Gastroesophageal sphincter (tissue), 4 donors: Measurements from ENCODE around the gene PRG2. TPM values are rescaled to one million over a fixed set of nuclear protein-coding genes. Genes with fewer than 3 reads are reported as not detected.

Experiments
- ATAC-seq: fragments of 150-250 bp; one replicate; pipeline ENCODE4 v1.9.1; 2016; ENCODE audit warnings: mild to moderate bottlenecking, moderate library complexity
- H3K27ac ChIP-seq, 4 donors: fragments of 200-600 bp; sonication (generic) in 3 of 4; 1 replicate in 3 of 4; 2 replicates in 1 of 4; pipeline ENCODE4 v1.5.1; 2016 to 2019
- H3K27me3 ChIP-seq: fragments of 200-600 bp; sonication (generic); one replicate; pipeline ENCODE4 v1.5.1; 2019
- H3K36me3 ChIP-seq, 2 donors: fragments of 200-600 bp; sonication (generic); one replicate each; pipeline ENCODE4 v1.5.1; 2019; ENCODE audit warnings: control low read depth in 1 of 2
- H3K4me1 ChIP-seq, 3 donors: fragments of 200-600 bp; sonication (generic); 1 replicate in 2 of 3; 2 replicates in 1 of 3; pipeline ENCODE4 v1.5.1; 2016 to 2019; ENCODE audit warnings: control low read depth in 2 of 3
- H3K4me3 ChIP-seq, 2 donors: fragments of 200-600 bp; sonication (generic); one replicate each; pipeline ENCODE4 v1.5.1; 2019; ENCODE audit warnings: mild to moderate bottlenecking in 1 of 2, moderate library complexity in 1 of 2
- H3K9me3 ChIP-seq, 3 donors: fragments of 200-600 bp; sonication (generic); one replicate each; pipeline ENCODE4 v1.5.1; 2017 to 2019; ENCODE audit warnings: control low read depth in 2 of 3
- EP300 ChIP-seq: sonication (generic); formaldehyde crosslinking; IDR thresholded peaks from one replicate; pipeline ENCODE4 v1.6.1; 2017; ENCODE audit warnings: antibody characterized with exemption, mild to moderate bottlenecking
- POLR2A ChIP-seq, 2 donors: fragments of 450-650 bp; IDR thresholded peaks; one replicate each; pipeline ENCODE4 v1.6.1; 2017; ENCODE audit warnings: antibody characterized with exemption in 2 of 2, mild to moderate bottlenecking in 2 of 2, moderate library complexity in 1 of 2
- POLR2AphosphoS5 ChIP-seq: sonication (generic); formaldehyde crosslinking; IDR thresholded peaks from one replicate; pipeline ENCODE4 v1.6.1; 2017; ENCODE audit warnings: antibody characterized with exemption
- WGBS, 2 donors: methylation state at CpG; one replicate each; pipeline ENCODE4 v1.1.5; 2018; ENCODE audit warnings: low coverage in 1 of 2; 5-methylcytosine and 5-hydroxymethylcytosine counted together
- total RNA-seq, 4 donors: library from RNA; depleted of rRNA; stranded (reverse); fragments of >200 nt; gene quantifications; one replicate each; pipeline ENCODE4 v1.1.0, GENCODE V29; 2016
- TF ChIP-seq, protein P1 (sequence below), 4 experiments: fragments of 200-600 bp in 2 of 4; fragments of 450-650 bp in 2 of 4; sonication (generic) in 1 of 4; IDR thresholded peaks; one replicate each; pipeline ENCODE4 v1.5.1; 2017 to 2019; ENCODE audit warnings: antibody characterized with exemption in 4 of 4, mild to moderate bottlenecking in 2 of 4, moderate library complexity in 2 of 4

PRG2 gene
- total RNA-seq, 4 donors from 2014 or later: not detected

DNA sequence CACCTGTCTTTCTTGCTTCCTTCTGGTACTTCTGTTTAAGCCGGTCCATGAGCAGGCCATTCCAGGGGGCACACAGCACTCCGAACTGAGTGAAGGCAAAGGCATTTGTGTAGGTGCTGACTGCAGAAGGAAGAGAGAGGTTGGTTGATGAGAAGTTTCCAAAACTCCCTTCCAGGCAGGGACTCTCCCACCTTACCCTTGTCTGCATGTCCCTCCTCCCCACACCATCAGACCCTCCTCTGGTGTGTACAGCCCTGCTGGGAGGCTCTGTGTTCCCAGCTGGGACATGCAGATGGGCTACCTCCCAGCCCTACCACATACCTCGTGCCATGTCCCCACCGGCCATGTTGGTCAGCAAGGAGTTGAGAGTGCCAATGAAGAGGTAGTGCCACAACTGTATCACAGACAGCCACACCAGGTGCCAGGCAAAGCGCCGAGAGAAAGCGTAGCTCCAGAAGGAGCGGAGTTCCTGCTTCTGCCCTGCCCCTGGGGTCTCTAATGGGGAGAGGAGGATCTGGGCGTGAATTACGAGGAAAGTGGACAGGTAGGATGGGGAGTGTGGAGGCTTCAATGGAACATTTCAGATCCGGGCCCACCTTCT, 24.3 kb upstream of the PRG2 start:
- Histone ChIP-seq H3K27ac (no peak overlapping the region), H3K27me3 (no peaks in the 10 kb centered on the region), H3K36me3 (peaks cover 0 to 100% of the 10 kb centered on the region in 2 donors), H3K4me3 (no peak overlapping the region), H3K4me1 (peaks cover 0 to 20% (median 9%) of the 10 kb centered on the region in 3 donors), H3K9me3 (no peaks in the 10 kb centered on the region)
- ATAC-seq: no peak
- TF ChIP-seq POLR2AphosphoS5: no peak
- TF ChIP-seq, protein P1, sequence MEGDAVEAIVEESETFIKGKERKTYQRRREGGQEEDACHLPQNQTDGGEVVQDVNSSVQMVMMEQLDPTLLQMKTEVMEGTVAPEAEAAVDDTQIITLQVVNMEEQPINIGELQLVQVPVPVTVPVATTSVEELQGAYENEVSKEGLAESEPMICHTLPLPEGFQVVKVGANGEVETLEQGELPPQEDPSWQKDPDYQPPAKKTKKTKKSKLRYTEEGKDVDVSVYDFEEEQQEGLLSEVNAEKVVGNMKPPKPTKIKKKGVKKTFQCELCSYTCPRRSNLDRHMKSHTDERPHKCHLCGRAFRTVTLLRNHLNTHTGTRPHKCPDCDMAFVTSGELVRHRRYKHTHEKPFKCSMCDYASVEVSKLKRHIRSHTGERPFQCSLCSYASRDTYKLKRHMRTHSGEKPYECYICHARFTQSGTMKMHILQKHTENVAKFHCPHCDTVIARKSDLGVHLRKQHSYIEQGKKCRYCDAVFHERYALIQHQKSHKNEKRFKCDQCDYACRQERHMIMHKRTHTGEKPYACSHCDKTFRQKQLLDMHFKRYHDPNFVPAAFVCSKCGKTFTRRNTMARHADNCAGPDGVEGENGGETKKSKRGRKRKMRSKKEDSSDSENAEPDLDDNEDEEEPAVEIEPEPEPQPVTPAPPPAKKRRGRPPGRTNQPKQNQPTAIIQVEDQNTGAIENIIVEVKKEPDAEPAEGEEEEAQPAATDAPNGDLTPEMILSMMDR (IDR thresholded peaks at IDR 0.05): no peak
- no peak for TF ChIP-seq POLR2A (IDR thresholded peaks at IDR 0.05)
- TF ChIP-seq EP300: no peak
- WGBS, 2 donors: 94 to 100% methylated on average over 1 to 5 of the region's 11 CpGs

DNA sequence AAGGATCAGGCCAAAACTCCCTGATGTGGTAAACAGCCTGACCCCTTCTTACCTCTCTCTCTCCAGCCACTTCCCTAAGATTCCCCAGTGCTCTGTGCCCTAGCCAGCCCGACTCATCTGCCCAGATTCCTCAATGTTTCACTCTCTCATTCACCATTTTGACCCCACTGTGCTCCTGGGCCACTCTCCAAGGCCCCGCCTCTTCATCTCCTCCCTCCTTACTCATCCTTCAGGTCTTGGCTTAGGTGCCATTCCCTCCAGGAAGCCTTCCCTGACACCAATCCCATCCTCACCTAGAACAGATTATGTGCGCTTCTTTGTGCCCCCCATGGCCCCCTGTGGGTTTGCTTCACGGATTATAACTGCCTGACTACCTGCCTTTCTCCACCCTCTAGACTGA, 23.2 kb upstream of the PRG2 start:
- Histone ChIP-seq H3K27me3 (no peaks in the 10 kb centered on the region), H3K27ac (no peak overlapping the region), H3K4me1 (peaks cover 0 to 20% (median 9%) of the 10 kb centered on the region in 3 donors), H3K36me3 (peaks cover 0 to 100% of the 10 kb centered on the region in 2 donors), H3K9me3 (no peaks in the 10 kb centered on the region), H3K4me3 (no peak overlapping the region)
- ATAC-seq: no peak
- 88 to 97% methylated on average over 1 to 4 of the region's 4 CpGs for WGBS, 2 donors
- TF ChIP-seq, protein P1 (IDR thresholded peaks at IDR 0.05): no peak
- TF ChIP-seq EP300 (no peak), POLR2A (IDR thresholded peaks at IDR 0.05) (no peak), POLR2AphosphoS5 (no peak)

DNA sequence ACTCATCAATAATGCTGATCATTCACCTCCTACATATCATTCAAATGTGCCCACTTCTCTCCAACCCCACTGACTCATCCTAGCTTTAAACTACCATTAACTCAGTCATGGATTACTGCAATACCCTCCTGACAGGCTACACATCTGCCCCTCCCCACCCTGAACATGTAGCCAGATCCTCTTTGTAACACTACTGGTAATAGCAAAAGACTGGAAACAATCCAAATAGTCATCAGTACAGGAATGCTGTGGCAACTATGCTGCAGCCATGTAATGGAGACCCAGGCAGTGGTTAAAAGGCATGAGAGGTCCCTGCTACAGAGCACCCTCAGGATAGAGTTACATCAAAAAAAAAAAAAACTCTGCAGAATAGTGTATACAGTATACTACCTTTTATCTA, 19.8 kb upstream of the PRG2 start:
- Histone ChIP-seq H3K27ac (no peak overlapping the region), H3K4me1 (peaks cover 0 to 29% (median 10%) of the 10 kb centered on the region in 3 donors), H3K9me3 (no peaks in the 10 kb centered on the region), H3K36me3 (peaks cover 0 to 98% of the 10 kb centered on the region in 2 donors), H3K4me3 (no peak overlapping the region), H3K27me3 (no peaks in the 10 kb centered on the region)
- no peak for TF ChIP-seq POLR2A (IDR thresholded peaks at IDR 0.05)
- no peak for TF ChIP-seq EP300
- TF ChIP-seq POLR2AphosphoS5: no peak
- TF ChIP-seq, protein P1 (IDR thresholded peaks at IDR 0.05): no peak
- no peak for ATAC-seq

DNA sequence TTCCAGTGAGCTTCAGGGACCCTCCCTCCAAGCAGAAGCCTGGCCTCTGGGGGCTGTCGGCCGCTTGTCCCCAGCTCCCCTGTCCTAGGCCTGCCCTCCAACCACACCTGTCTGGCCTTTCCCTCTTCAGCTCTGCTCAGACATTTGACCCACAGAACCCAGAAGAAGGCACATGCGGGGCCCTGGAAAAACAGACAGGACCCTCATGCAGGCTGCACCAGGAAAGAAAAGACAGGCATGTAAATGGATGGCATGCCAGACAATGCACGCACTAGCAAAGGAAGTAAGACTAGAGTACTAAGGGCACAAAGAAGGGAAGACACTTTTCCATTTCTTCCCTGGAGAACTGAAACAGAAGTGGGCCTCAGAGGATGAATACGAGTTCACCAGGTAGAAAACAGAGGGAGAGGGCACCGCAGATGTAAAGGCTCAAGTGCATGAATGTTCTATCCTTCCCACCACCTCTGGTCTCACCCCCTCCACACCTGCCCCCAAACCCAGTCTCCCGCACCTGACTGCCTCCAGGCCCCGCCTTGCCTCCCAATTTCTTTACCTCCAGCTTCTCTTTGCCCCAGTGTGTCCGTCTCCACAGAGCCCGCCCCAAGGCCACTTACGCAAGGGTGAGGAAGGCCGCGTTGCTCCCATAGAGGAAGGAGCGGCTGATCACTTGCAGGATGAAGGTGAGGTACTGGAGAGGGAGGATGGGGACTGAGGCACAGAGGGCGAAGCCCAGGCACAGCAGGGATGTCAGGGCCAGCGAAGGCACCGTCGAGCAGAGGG, 19.1 kb upstream of the PRG2 start:
- Histone ChIP-seq H3K27me3 (no peaks in the 10 kb centered on the region), H3K4me3 (no peak overlapping the region), H3K36me3 (peaks cover 0 to 94% of the 10 kb centered on the region in 2 donors), H3K4me1 (peaks cover 0 to 29% (median 10%) of the 10 kb centered on the region in 3 donors), H3K9me3 (no peaks in the 10 kb centered on the region), H3K27ac (no peak overlapping the region)
- WGBS, 2 donors: 85 to 96% methylated on average over 4 to 10 of the region's 18 CpGs
- no peak for TF ChIP-seq EP300
- TF ChIP-seq, protein P1 (IDR thresholded peaks at IDR 0.05): no peak
- TF ChIP-seq POLR2AphosphoS5: no peak
- no peak for TF ChIP-seq POLR2A (IDR thresholded peaks at IDR 0.05)
- ATAC-seq: no peak
